Transverse colon (tissue), 4 donors: ENCODE data around the gene TRAF3. TPM values are rescaled to one million over a fixed set of nuclear protein-coding genes. Genes with fewer than 3 reads are reported as not detected.
A peak's percentile ranks its signal among the peaks of the same experiment; 100 is the strongest.
"Not testable (repeated sequence)": the region's sequence is repeated elsewhere in the genome, so short reads cannot be mapped to it uniquely, and the experiment has no call there.

Experiments used
- DNase-seq: peaks from one replicate; pipeline ENCODE4 v3.0.0-alpha.2; 2019
- H3K27ac ChIP-seq, 4 donors: fragments of 200-600 bp; sonication (generic); 2 replicates each; pipeline ENCODE4 v1.5.1; 2016 to 2018; ENCODE audit warnings: inconsistent platforms in 4 of 4
- H3K27me3 ChIP-seq: fragments of 200-600 bp; sonication (generic); 2 replicates; pipeline ENCODE4 v1.5.1; 2017; ENCODE audit warnings: inconsistent platforms
- H3K36me3 ChIP-seq, 4 donors: fragments of 200-600 bp; sonication (generic); 2 replicates each; pipeline ENCODE4 v1.5.1; 2017 to 2019; ENCODE audit warnings: inconsistent platforms in 4 of 4
- H3K4me1 ChIP-seq, 4 donors: fragments of 200-600 bp; sonication (generic); 2 replicates each; pipeline ENCODE4 v1.5.1; 2017 to 2020; ENCODE audit warnings: inconsistent platforms in 4 of 4
- H3K4me3 ChIP-seq, 4 donors: fragments of 200-600 bp; sonication (generic); 1 replicate in 1 of 4; 2 replicates in 3 of 4; pipeline versions ENCODE4 v1.5.1 to v1.6.1; 2017 to 2019; ENCODE audit warnings: inconsistent platforms in 4 of 4
- H3K9me3 ChIP-seq, 2 donors: fragments of 200-600 bp; sonication (generic); 2 replicates each; pipeline ENCODE4 v1.5.1; 2017 to 2019; ENCODE audit warnings: inconsistent platforms in 2 of 2
- CTCF ChIP-seq, 5 experiments: fragments of 200-600 bp in 3 of 5; fragments of 450-650 bp in 2 of 5; sonication (generic) in 3 of 5; IDR thresholded peaks; 1 replicate in 2 of 5; 2 replicates in 3 of 5; pipeline ENCODE4 v1.5.1; 2016 to 2017; ENCODE audit warnings: antibody characterized with exemption in 5 of 5, inconsistent platforms in 3 of 5, mild to moderate bottlenecking in 2 of 5, moderate library complexity in 1 of 5
- EP300 ChIP-seq: sonication (generic); formaldehyde crosslinking; IDR thresholded peaks from one replicate; pipeline ENCODE4 v1.6.1; 2017; ENCODE audit warnings: antibody characterized with exemption, low read depth
- POLR2A ChIP-seq: fragments of 450-650 bp; IDR thresholded peaks from one replicate; pipeline ENCODE4 v1.6.1; 2016; ENCODE audit warnings: antibody characterized with exemption, mild to moderate bottlenecking, moderate library complexity
- POLR2AphosphoS5 ChIP-seq, 3 donors: sonication (generic); formaldehyde crosslinking; IDR thresholded peaks; one replicate each; pipeline ENCODE4 v1.6.1; 2016; ENCODE audit warnings: antibody characterized with exemption in 3 of 3
- WGBS, 2 donors: methylation state at CpG; one replicate each; pipeline ENCODE4 v1.1.5; 2018; ENCODE audit warnings: low coverage in 1 of 2; 5-methylcytosine and 5-hydroxymethylcytosine counted together
- in situ Hi-C, 4 donors: fragments of 200-750 bp; cut with MboI; loops; one replicate each; pipeline versions ENCODE4 v1.15.0 to v1.15.1; 2017; ENCODE audit warnings: low sequenced_read_pairs in 3 of 4, low pct_ligation_motif_present in 1 of 4, low pct_unique_long_range_greater_than_20kb in 1 of 4
- intact Hi-C: fragments of 100-400 bp; cut with DNase I; formaldehyde crosslinking; loops from one replicate; pipeline ENCODE4 v1.15.1; 2023; ENCODE audit warnings: low total_unique reads
- total RNA-seq, 4 donors: library from RNA; depleted of rRNA; stranded (reverse); fragments of >200 nt; gene quantifications; one replicate each; pipeline ENCODE4 v1.1.0, GENCODE V29; 2016

TRAF3 gene
- total RNA-seq, 4 donors from 2014 or later: 18.7 to 28.9 (median 25.0) TPM

GRCh38 chr14:102857444-102857843 lies 80.2 kb downstream of the TRAF3 start:
- DNase-seq: no peak
- WGBS, 2 donors: 80 to 91% methylated on average over 1 to 2 of the region's 2 CpGs
- TF ChIP-seq CTCF (IDR thresholded peaks at IDR 0.05) (no peak), EP300 (no peak), POLR2A (no peak), POLR2AphosphoS5 (IDR thresholded peaks at IDR 0.05) (no peak)
- intact Hi-C loops (no loop called here), in situ Hi-C loops (no loop called here)
- Histone ChIP-seq H3K4me3 (no peak overlapping the region), H3K27ac (no peak overlapping the region), H3K4me1 (peaks cover 0 to 12% (median 0%) of the 10 kb centered on the region in 4 donors), H3K36me3 (no peaks in the 10 kb centered on the region), H3K9me3 (no peaks in the 10 kb centered on the region), H3K27me3 (no peaks in the 10 kb centered on the region)

GRCh38 chr14:102859911-102860310 lies 82.7 kb downstream of the TRAF3 start:
- no peaks in the 10 kb centered on the region for H3K36me3 ChIP-seq
- H3K4me3 ChIP-seq: no peak overlapping the region
- DNase-seq: no peak
- intact Hi-C loops: no loop called here
- H3K4me1 ChIP-seq: peaks cover 0 to 23% (median 3%) of the 10 kb centered on the region in 4 donors
- no peaks in the 10 kb centered on the region for H3K27me3 ChIP-seq
- in situ Hi-C loops: no loop called here
- H3K9me3 ChIP-seq: no peaks in the 10 kb centered on the region
- WGBS, 2 donors: 67 to 94% methylated on average over 1 of the region's 1 CpG
- H3K27ac ChIP-seq: no peak overlapping the region
- TF ChIP-seq POLR2AphosphoS5 (IDR thresholded peaks at IDR 0.05) (no peak), POLR2A (no peak), CTCF (IDR thresholded peaks at IDR 0.05) (no peak), EP300 (no peak)

- no peak for TF ChIP-seq EP300
- no peak for TF ChIP-seq CTCF (IDR thresholded peaks at IDR 0.05)
- no peak for TF ChIP-seq POLR2A
- no peak for TF ChIP-seq POLR2AphosphoS5 (IDR thresholded peaks at IDR 0.05)
- Histone ChIP-seq H3K36me3 (no peaks in the 10 kb centered on the region), H3K4me1 (peaks cover 0 to 26% (median 5%) of the 10 kb centered on the region in 4 donors), H3K9me3 (no peaks in the 10 kb centered on the region), H3K4me3 (no peak overlapping the region), H3K27me3 (no peaks in the 10 kb centered on the region), H3K27ac (peak overlapping the region in 3 of 4 donors; percentile 44 to 61 (median 60))
- no peak for DNase-seq
- 48 to 81% methylated on average over 2 to 3 of the region's 3 CpGs for WGBS, 2 donors
- in situ Hi-C loops: no loop called here
- intact Hi-C loops: no loop called here
Measured at GRCh38 chr14:102862154-102862773, 85.0 kb downstream of the TRAF3 start.

GRCh38 chr14:102863381-102863780 lies 86.1 kb downstream of the TRAF3 start:
- 96 to 100% methylated on average over 1 to 3 of the region's 3 CpGs for WGBS, 2 donors
- no peak for TF ChIP-seq POLR2AphosphoS5 (IDR thresholded peaks at IDR 0.05)
- Histone ChIP-seq H3K4me1 (peaks cover 0 to 32% (median 9%) of the 10 kb centered on the region in 4 donors), H3K4me3 (no peak overlapping the region), H3K9me3 (no peaks in the 10 kb centered on the region), H3K27ac (no peak overlapping the region), H3K36me3 (no peaks in the 10 kb centered on the region), H3K27me3 (no peaks in the 10 kb centered on the region)
- DNase-seq: no peak
- intact Hi-C loops (no loop called here), in situ Hi-C loops (no loop called here)

- WGBS, 2 donors: 85 to 90% methylated on average over 4 of the region's 4 CpGs
- in situ Hi-C loops, intact Hi-C loops: not testable (repeated sequence)
Measured at GRCh38 chr14:102865916-102866315, 88.7 kb downstream of the TRAF3 start.

More at GRCh38 chr14:102865916-102866315, 88.7 kb downstream of the TRAF3 start:
- not testable (repeated sequence) for H3K9me3 ChIP-seq, H3K27ac ChIP-seq, H3K27me3 ChIP-seq, DNase-seq, H3K36me3 ChIP-seq, H3K4me3 ChIP-seq
- H3K4me1 ChIP-seq: peaks cover 0 to 37% (median 14%) of the 10 kb centered on the region in 4 donors
